GM12878 (cell line): ENCODE data around the gene DMAC2. TPM values are rescaled to one million over a fixed set of nuclear protein-coding genes. Genes with fewer than 3 reads are reported as not detected.

ENCODE experiments used
- ATAC-seq: fragments of 200-7000 bp; cut with Tn5 transposase; 3 replicates; pipeline ENCODE4 v1.9.1; 2020; ENCODE audit warnings: mild to moderate bottlenecking, moderate library complexity
- BruUV-seq: library from RNA; stranded (reverse); fragments of 400-500 nt; replicated peaks from 2 replicates; lab custom pipeline; 2021; lab: Mats Ljungman, UMichigan
- CTCF ChIA-PET: fragments of 300-600 bp; sonication (Branson Sonifier 250); formaldehyde crosslinking; extraction: SDS; loops from one replicate; lab custom pipeline; 2021; ENCODE audit warnings: inconsistent platforms; lab: Yijun Ruan, JAX
- POLR2A ChIA-PET: fragments of 350-600 bp; formaldehyde crosslinking; extraction: SDS; loops from one replicate; lab custom pipeline; 2021; ENCODE audit warnings: inconsistent platforms; lab: Charles Lee
- RAD21 ChIA-PET: fragments of 300-600 bp; sonication (Branson Sonifier 250); formaldehyde crosslinking; loops from one replicate; lab custom pipeline; 2023; ENCODE audit warnings: antibody characterized with exemption; ENCODE audit not compliant: unreplicated experiment; lab: Charles Lee
- SMC1A ChIA-PET: fragments of 300-600 bp; sonication (Branson Sonifier 250); formaldehyde crosslinking; loops from one replicate; lab custom pipeline; 2023; ENCODE audit not compliant: unreplicated experiment, uncharacterized antibody; lab: Charles Lee
- DNase-seq: peaks from one replicate; pipeline ENCODE4 v3.0.0-alpha.2; 2011; ENCODE audit warnings: low read depth, low spot score
- FAIRE-seq: peaks from 3 replicates; lab custom pipeline; 2011; peaks lifted over from hg19 to GRCh38; lab: Jason Lieb, UNC
- H2AFZ ChIP-seq: 2 replicates; pipeline ENCODE4 v1.6.0; 2011; ENCODE audit warnings: low read depth, low read length, control low read depth; ENCODE audit not compliant: control insufficient read depth
- H3K27ac ChIP-seq: 2 replicates; pipeline ENCODE4 v1.5.1; 2011; ENCODE audit warnings: control low read depth; ENCODE audit not compliant: control insufficient read depth, insufficient read depth
- H3K27me3 ChIP-seq, 2 experiments: replicated peaks in 1 of 2; 2 replicates each; pipeline versions ENCODE4 v1.6.0 to v1.6.1; 2011; ENCODE audit warnings: low read length in 1 of 2; ENCODE audit not compliant: control insufficient read depth in 2 of 2, insufficient read depth in 2 of 2
- H3K36me3 ChIP-seq, 2 experiments: 2 replicates each; pipeline ENCODE4 v1.5.1; 2011; ENCODE audit warnings: low read length in 1 of 2; ENCODE audit not compliant: control insufficient read depth in 2 of 2, insufficient read depth in 2 of 2
- H3K4me1 ChIP-seq: 2 replicates; pipeline ENCODE4 v1.6.1; 2011; ENCODE audit warnings: mild to moderate bottlenecking, low read length, moderate library complexity, mixed read lengths; ENCODE audit not compliant: control insufficient read depth, insufficient read depth
- H3K4me2 ChIP-seq: 2 replicates; pipeline ENCODE4 v1.6.0; 2011; ENCODE audit warnings: control low read depth; ENCODE audit not compliant: control insufficient read depth, insufficient read depth
- H3K4me3 ChIP-seq: fragments of 200-600 bp; sonication (generic); 2 replicates; pipeline ENCODE4 v1.5.1; 2016
- H3K79me2 ChIP-seq: 2 replicates; pipeline ENCODE4 v1.6.0; 2011; ENCODE audit warnings: low read length; ENCODE audit not compliant: control insufficient read depth, insufficient read depth
- H3K9ac ChIP-seq: 2 replicates; pipeline ENCODE4 v1.8.0; 2011; ENCODE audit warnings: low read length, control low read depth, mixed read lengths; ENCODE audit not compliant: control insufficient read depth, insufficient read depth
- H3K9me3 ChIP-seq: replicated peaks from 3 replicates; pipeline ENCODE4 v1.5.1; 2011; ENCODE audit warnings: mild to moderate bottlenecking, low read length; ENCODE audit not compliant: control insufficient read depth, insufficient read depth
- H4K20me1 ChIP-seq: 2 replicates; pipeline ENCODE4 v1.6.0; 2011; ENCODE audit not compliant: control insufficient read depth, insufficient read depth
- HCFC1 ChIP-seq: fragments of 150-350 bp; IDR thresholded peaks from 2 replicates; pipeline ENCODE4 v1.6.1; 2014; ENCODE audit warnings: low read length
- MTA3 ChIP-seq: IDR thresholded peaks from 2 replicates; pipeline ENCODE4 v1.6.1; 2012; ENCODE audit warnings: low read length, inconsistent platforms, borderline replicate concordance
- PML ChIP-seq: IDR thresholded peaks from 2 replicates; pipeline ENCODE4 v1.6.1; 2012; ENCODE audit warnings: low read length, inconsistent platforms
- POLR2AphosphoS2 ChIP-seq: IDR thresholded peaks from 2 replicates; pipeline ENCODE4 v1.6.1; 2011; ENCODE audit warnings: low read depth, mild to moderate bottlenecking, low read length, improper control_type of control experiment, moderate library complexity
- RAD21 ChIP-seq: IDR thresholded peaks from 2 replicates; pipeline ENCODE4 v1.6.1; 2011; ENCODE audit warnings: mild to moderate bottlenecking, low read depth, low read length, moderate library complexity; ENCODE audit not compliant: insufficient read depth
- SMARCA5 ChIP-seq: fragments of 450-650 bp; IDR thresholded peaks from 2 replicates; pipeline ENCODE4 v1.6.1; 2017; ENCODE audit warnings: mild to moderate bottlenecking
- SP1 ChIP-seq: IDR thresholded peaks from one replicate; pipeline ENCODE4 v1.6.1; 2011; ENCODE audit warnings: low read depth, low read length
- SREBF2 ChIP-seq: IDR thresholded peaks from 2 replicates; pipeline ENCODE4 v1.6.1; 2012; ENCODE audit warnings: mild to moderate bottlenecking, low read length
- ZBTB33 ChIP-seq: fragments of 450-650 bp; IDR thresholded peaks from 2 replicates; pipeline ENCODE4 v1.6.1; 2017; ENCODE audit warnings: mild to moderate bottlenecking
- ZNF687 ChIP-seq: fragments of 450-650 bp; IDR thresholded peaks from 2 replicates; pipeline ENCODE4 v1.6.1; 2017; ENCODE audit warnings: mild to moderate bottlenecking, moderate library complexity
- WGBS: methylation state at CpG from one replicate; pipeline ENCODE4 v1.1.6; 2016; ENCODE audit warnings: low lambda C conversion rate; ENCODE audit not compliant: insufficient replicate concordance, insufficient coverage; ENCODE audit errors: missing lambda C conversion rate; 5-methylcytosine and 5-hydroxymethylcytosine counted together
- in situ Hi-C: fragments of 300-500 bp; cut with MboI; formaldehyde crosslinking; loops from 9 replicates; pipeline ENCODE4 v1.14.3; 2018; ENCODE audit warnings: mixed read lengths
- intact Hi-C: fragments of 100-400 bp; cut with micrococcal nuclease; formaldehyde crosslinking; loops from one replicate; pipeline ENCODE4 v1.14.2; 2022; ENCODE audit not compliant: unreplicated experiment
- polyA plus RNA-seq, 11 experiments: library from polyadenylated mRNA; depleted of rRNA in 4 of 11; unstranded in 6 of 11; stranded (reverse) in 5 of 11; fragments of >200 nt; fragmentation: Nextera tagmentation in 4 of 11; fragmentation: Illumina TruSeq in 1 of 11; extraction: Ambion mirVana in 4 of 11; extraction: Trizol in 1 of 11; gene quantifications; 1 replicate in 1 of 11; 2 replicates in 10 of 11; pipeline versions ENCODE4 v1.2.1 to v1.2.3, GENCODE V29; 2011 to 2016; ENCODE audit warnings: inconsistent platforms in 2 of 11, missing spikeins in 2 of 11, low read depth in 1 of 11
- total RNA-seq, 4 experiments: library from RNA; depleted of rRNA in 3 of 4; stranded (reverse); fragments of >200 nt in 3 of 4; fragmentation: Illumina TruSeq in 1 of 4; extraction: Trizol in 1 of 4; gene quantifications; 2 replicates each; pipeline versions ENCODE4 v1.2.1 to v1.2.3, GENCODE V29; 2013 to 2021

DMAC2 gene
- total and polyA plus RNA-seq, 10 of the 15 experiments (the other 5 are each of a cell fraction or from before 2014, with no cell fraction given): 10.8 to 57.2 (median 42.7) TPM

GRCh38 chr19:41441321-41441945 is 1.7 kb upstream of the DMAC2 start:
- H3K4me3 ChIP-seq: no peak overlapping the region
- H3K9ac ChIP-seq: no peak overlapping the region
- ChIA-PET CTCF (interaction anchor here (3.3 kb wide), 1 partner anchor 128 kb away, joined by 19 read pairs; no protein-coding TSS in a partner anchor), POLR2A (no interaction called here)
- no TSS peak for BruUV-seq
- H3K79me2 ChIP-seq: peaks cover 2% of the 10 kb centered on the region
- H3K27ac ChIP-seq: no peak overlapping the region
- no peaks in the 10 kb centered on the region for H4K20me1 ChIP-seq
- in situ Hi-C loops: loop anchor here (10.0 kb wide), 2 partner anchors 93 to 133 kb away; partner anchors contain the start of gene CEACAM21
- WGBS: 64% methylated on average over 15 of the region's 15 CpGs
- H3K9me3 ChIP-seq: no peaks in the 10 kb centered on the region
- no peak for TF ChIP-seq ZBTB33
- TF ChIP-seq ZNF687: no peak
- no peak for TF ChIP-seq PML
- no peak for TF ChIP-seq SP1
- TF ChIP-seq RAD21: no peak
- no peak for TF ChIP-seq MTA3
- no peak for TF ChIP-seq SMARCA5
- TF ChIP-seq POLR2AphosphoS2: no peak
- TF ChIP-seq HCFC1: no peak
- TF ChIP-seq SREBF2: no peak
- TF ChIP-seq, all 136 proteins: peak for 0
- Histone ChIP-seq H3K27me3 (no peaks in the 10 kb centered on the region), H3K4me2 (no peak overlapping the region), H2AFZ (no peak overlapping the region), H3K36me3 (no peaks in the 10 kb centered on the region; a peak in 1 of 4 replicates), H3K4me1 (no peaks in the 10 kb centered on the region; the same call in 1 of the 2 replicates)
- ATAC-seq: no peak
- DNase-seq: no peak
- intact Hi-C loops: no loop called here
- ChIA-PET SMC1A (no interaction called here), RAD21 (interaction anchor here (0.7 kb wide), 1 partner anchor 122 kb away, joined by 5 read pairs; no protein-coding TSS in a partner anchor)
- FAIRE-seq: no peak
